Left forelimb (tissue), 1 donor: ENCODE data around the gene CCDC33.

Experiments used
- DNase-seq: peaks from one replicate; pipeline ENCODE4 v3.0.0-alpha.2; 2018; ENCODE audit warnings: low spot score

Gene CCDC33

GRCh38 chr15:74235962-74236361 is at the start of gene CCDC33:
Gene CCDC33, plus strand, starts transcription at chr15:74236326. Its CDS starts 394 bp downstream, at chr15:74236720.
- no peak for DNase-seq

GRCh38 chr15:74188216-74188615 is 47.9 kb upstream of the CCDC33 start:
- DNase-seq: no peak

- DNase-seq: no peak
Observed at GRCh38 chr15:74191798-74192197, 44.3 kb upstream of the CCDC33 start.

GRCh38 chr15:74192751-74193150 is 43.4 kb upstream of the CCDC33 start:
- DNase-seq: no peak

GRCh38 chr15:74193299-74193718 is 42.8 kb upstream of the CCDC33 start:
- DNase-seq: no peak

DNA sequence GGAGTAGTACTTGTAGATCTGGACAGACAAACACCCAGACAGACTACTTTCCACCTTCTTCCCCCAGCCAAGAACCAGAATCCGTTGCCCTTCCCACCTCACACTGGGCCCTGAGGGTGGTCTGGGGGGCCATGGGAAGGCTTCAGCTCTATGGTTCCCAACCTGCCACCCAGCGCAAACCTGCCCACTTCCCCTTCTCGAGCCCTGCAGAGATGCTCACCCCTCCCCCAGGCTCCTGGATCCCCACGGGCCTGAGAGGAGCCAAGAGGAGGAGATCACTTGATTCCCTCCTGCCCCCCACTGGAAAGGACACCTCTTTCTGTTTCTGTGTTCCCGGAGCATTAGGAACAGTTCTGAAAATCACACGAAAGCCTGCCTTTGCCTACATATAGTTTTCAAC is 42.2 kb upstream of the CCDC33 start:
- no peak for DNase-seq

DNA sequence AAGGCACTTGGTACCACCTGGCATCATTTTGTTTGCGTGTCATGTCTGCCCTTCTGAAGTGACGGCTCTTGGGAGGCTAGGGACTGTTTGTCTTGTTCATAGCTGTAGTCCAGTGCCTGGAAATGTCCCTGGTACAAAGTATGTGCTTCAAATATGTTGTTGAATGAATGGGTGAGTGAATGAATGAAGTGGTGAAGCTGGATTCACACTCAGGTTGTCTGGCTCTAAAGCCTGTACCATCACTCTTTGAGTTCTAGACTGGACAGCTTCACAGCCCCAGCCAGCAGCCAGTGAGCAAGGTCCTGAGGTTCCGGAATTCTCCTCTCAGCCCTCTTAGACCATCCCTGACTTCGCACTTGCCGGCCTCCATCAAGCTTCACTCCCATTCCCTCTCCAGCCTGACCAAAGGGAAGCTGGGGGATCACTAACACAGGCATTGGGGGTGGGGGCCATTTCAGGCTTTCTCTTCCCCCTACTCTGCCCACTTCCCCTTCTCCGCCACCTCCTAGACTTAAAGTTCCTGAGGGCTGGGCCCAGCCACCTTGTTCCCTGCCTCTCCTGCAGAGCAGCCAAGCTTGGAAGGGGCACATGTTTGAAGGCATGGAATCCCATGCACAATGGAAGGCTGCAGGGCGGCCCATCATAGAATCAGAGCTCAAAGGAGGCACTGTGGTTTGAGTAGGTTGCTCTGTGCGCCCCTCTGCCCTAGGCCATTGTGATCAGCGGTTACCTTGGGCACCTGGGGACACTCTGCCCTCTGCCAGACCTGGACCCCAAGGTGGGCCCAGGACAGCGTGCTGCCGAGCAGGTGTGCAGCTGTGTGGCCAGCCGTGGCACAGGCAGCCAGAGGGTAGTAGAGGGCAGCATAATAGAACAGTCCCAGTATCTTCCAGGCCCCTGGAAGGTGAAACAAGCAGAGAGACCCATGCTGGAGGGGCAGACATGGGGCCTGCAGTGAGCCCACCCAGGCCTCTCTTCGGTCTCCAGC is 41.3 kb upstream of the CCDC33 start:
- DNase-seq: no peak

DNA sequence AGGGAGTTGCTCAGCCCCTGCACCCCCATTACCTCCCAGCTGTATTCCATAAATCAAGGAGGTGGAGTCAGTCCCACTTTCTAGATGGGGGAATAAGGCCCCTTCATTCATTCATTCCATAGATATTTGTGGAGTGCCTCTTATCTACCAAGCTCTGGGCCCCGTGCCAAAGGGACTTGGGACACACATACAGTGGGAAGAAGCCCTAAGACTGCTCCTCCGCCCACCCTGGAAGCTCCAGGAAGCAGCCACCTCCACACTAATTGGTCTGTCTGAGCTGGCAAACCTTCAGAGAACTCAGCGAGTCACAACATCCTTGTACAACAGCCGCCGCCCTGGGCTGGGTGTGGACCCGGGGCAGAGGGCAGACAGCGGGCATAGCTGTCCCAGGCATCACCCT is 40.0 kb upstream of the CCDC33 start:
- DNase-seq: no peak

GRCh38 chr15:74197176-74197965 is 38.8 kb upstream of the CCDC33 start:
- no peak for DNase-seq

DNA sequence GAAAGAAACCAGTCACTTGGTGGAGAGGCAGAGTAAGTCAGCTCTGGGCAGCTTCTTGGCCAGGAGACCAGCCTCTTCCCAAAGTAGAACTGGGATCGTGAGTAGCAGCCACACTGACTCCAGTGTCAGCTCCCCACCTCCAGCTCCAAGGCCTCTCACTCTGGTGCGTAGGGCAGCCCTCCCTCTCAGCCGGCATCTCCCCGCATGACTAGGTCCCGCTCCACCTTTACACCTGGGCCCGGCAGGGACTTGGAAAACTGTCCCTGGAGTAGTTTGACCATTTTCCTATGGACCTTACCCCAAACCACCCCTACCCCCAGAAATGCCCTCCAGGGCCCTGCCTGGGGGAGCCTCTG is 36.9 kb upstream of the CCDC33 start:
- no peak for DNase-seq

DNA sequence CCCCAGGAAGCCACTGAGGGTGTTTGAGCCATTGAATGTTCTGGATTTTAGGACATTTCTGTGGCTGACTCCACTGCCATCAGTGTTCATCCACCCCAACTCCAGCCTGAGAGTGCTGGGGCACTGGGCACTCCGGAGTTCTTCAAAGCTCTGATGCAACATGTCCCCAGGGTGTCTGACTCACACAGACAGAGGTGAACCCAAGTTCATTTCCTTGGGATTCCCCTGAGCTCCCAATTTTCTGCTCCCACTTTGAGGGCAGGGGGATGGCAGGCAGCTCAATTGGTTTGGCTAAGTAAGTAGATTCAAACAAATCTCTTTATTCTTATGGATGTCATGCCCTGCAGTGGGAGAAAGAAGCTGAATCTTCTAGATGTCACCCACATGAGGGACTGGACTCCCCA is 35.7 kb upstream of the CCDC33 start:
- DNase-seq: no peak

DNA sequence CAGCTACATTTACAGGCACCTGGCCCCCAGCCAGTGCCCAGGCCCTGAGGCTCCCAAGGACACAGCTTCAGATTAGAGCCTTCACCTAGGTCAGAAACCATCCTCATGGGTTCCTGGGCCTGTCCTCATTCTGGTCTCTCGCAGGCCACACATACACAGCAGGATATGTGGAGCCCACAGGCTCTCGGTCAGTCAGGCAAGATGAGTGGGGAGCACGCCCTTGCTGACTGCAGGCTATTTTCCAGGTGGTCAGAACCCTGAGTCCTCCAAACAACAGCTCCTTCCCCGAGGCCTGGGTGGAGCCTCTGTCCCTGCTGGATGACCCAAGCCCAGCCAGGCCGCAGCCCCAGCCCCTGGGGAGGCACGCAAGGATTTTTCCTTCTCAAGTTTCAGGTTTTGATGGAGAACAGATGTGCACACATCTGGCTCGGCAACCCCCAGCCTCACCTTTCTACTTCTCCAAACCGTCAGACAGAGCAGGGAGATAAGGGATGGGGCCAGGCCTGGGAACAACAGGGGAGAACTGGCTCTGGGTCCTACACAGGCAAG is 35.2 kb upstream of the CCDC33 start:
- DNase-seq: no peak

DNA sequence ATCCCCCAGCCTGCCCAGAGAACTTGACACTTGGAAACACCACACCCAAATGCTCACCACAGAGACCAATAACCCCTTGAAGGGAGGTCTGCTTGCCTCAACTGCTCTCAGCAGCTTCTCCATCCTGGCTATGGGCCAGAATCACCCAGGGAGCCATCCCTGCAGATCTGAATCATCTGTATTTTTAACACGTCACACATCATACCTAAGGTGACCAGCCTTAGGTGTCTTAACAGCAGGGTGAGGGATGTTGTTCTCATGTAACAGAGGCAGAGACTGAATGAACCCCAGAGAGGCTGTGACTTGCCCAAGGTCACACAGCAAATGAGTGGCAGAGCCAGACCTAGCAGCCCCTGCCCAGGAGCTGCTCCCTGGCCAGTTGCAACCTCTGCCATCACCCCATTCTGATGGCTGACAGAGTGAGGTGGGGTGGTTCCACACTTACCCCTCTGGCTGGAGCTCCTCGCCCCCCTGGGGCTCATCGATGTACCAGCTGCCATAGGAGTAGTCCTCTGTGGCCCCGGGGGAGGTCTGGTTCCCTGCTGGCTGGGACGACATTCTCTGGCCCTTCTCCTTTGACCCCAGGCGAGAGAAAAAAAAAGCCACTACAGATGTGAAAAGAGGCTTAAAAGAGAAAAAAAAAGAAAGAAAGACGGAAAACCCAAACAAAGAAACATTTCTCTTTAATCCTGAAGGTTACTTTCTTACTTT is 34.3 kb upstream of the CCDC33 start:
- no peak for DNase-seq

DNA sequence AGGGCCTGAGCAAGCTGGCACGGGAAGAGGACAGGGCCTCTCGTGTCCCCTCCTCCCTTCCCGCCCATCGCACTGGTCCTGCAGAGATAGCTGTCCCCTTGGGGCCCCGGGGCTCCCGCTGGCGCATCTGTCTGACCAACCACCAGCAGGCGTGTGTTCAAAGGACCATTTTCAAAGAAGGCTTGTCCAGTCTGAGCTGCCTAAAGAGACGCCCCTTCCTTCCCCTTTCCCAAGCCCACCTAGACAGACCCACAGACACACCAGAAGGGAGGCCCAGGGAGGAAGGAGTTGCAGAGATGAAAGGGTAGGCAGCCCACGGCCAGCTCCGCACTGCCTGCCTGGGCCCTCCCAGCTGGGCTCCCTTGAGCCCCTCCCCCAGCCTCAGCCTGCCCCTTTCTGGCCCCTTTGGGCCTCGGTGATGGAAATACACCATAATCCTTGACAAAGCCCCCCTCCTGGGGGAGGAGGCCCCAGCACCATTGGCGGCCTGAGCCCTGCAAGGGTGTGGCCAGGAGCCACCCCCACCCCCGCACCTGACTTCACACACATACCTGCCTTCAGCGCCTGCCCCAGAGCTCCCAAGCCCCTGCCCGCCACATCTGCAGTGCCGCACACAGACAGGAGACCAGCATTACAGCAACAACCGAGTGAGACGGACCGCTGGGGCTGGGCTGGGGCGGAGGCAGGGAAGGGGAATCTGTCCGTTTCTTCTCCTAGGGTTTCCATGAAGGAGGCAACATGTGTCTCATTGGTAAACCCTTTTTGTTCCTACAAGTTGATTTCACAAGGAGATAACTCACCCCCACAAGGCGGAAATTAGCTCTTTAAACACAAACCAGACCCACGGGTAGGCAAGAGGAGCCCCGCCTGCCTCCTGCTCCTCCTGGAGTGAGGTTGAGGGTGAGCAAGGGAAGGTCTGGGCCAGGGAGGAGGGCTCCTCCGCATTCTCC is 33.4 kb upstream of the CCDC33 start, which contains the start of gene STRA6:
STRA6 (minus strand) TSS at position 336 of the 950 bp plus-strand sequence. CDS start 520 bp downstream, outside the sequence.
- DNase-seq: no peak

GRCh38 chr15:74203914-74204431 is 32.2 kb upstream of the CCDC33 start:
- DNase-seq: no peak

- DNase-seq: no peak
Observed at GRCh38 chr15:74205582-74205947, 30.6 kb upstream of the CCDC33 start.

DNA sequence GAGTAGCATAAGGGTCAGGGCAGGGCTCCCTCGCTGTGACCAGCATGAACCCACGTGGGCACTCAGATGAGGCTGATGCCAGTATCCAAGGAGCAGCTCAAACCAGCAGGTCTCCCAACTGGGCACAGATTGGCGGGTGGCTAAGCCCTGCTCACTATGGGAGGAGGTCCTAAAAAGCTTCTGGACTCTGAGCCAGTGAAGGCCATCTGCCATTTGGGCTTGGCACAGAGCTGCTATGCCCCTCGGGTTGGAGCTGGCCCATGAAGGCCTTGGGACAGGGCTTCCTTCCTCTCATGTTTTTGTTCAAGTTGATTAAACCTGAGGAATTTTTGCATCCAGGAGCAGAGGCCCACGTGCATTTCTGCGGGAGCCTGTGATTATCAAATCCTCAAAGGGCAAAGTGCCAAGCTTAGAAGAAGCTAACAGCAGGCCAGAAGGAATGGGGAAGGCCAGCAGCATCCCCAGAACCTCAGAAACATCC is 29.3 kb upstream of the CCDC33 start:
- no peak for DNase-seq

DNA sequence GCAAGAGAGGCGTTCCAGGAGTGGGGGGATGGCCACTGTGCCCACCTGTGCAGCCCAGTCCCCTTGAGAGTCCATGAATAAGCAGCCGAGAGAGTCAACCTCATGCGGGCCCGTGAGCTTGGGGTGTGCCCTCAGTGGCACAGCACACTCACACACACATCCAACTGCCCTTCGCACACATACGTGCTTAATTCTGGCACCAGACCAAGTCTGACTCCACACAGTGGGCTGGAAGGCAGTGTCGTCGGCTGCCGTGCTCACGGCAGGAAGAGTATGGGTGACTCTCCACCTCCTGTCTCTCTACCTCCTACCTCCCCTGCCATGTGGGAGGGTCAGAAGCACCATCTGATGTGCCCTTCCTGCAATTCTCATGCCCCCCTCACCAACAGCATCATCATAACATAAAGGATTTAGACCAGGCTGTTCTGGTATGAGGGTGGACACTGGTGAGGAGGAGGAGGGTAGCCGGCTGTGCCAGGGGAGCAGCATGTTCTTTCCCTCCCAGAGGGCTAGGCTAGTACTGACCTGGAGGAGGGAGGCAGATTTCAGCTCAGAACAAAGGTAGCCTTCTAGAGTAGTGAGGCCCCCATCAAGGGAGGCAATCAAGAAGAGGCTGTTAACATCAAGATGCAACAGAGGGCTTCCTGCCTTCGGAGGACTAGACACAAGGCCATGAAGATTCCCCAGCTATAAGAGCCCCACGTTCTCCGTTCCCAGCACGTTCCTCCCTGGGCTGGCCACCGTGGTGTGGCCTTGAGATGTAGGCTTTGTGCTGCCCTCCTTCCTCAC is 28.3 kb upstream of the CCDC33 start:
- DNase-seq: no peak

DNA sequence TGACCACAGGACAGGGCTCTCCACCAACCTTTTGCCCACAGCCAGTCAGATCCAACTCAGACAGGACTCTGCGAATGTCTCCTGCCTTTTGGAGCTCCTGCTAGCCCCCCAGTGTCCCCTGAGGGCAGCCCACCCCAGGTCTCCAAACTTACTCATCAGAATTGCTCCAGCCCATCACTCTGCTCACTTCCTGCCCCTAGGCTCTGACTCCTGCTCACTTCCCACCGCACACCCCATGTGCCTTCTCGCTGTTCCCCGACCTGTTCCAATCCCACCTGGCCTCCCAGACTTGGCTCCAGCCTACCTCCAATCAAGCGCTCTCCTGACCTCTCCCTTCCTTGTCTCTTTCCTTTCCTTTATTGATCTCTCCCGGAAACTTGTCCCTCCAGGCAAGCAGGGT is 27.6 kb upstream of the CCDC33 start:
- DNase-seq: no peak
